Uterus (tissue), 2 donors: ENCODE data around the gene SCN7A.

Experiments used
- POLR2A ChIP-seq, 2 donors: fragments of 450-650 bp; IDR thresholded peaks; one replicate each; pipeline ENCODE4 v1.6.1; 2016; ENCODE audit warnings: antibody characterized with exemption in 2 of 2, mild to moderate bottlenecking in 1 of 2, moderate library complexity in 1 of 2
- TF ChIP-seq, protein P1 (sequence below), 4 experiments: fragments of 200-600 bp in 2 of 4; fragments of 450-650 bp in 2 of 4; sonication (generic) in 2 of 4; IDR thresholded peaks; one replicate each; pipeline ENCODE4 v1.5.1; 2016 to 2019; ENCODE audit warnings: antibody characterized with exemption in 4 of 4, mild to moderate bottlenecking in 2 of 4, moderate library complexity in 1 of 4

DNA sequence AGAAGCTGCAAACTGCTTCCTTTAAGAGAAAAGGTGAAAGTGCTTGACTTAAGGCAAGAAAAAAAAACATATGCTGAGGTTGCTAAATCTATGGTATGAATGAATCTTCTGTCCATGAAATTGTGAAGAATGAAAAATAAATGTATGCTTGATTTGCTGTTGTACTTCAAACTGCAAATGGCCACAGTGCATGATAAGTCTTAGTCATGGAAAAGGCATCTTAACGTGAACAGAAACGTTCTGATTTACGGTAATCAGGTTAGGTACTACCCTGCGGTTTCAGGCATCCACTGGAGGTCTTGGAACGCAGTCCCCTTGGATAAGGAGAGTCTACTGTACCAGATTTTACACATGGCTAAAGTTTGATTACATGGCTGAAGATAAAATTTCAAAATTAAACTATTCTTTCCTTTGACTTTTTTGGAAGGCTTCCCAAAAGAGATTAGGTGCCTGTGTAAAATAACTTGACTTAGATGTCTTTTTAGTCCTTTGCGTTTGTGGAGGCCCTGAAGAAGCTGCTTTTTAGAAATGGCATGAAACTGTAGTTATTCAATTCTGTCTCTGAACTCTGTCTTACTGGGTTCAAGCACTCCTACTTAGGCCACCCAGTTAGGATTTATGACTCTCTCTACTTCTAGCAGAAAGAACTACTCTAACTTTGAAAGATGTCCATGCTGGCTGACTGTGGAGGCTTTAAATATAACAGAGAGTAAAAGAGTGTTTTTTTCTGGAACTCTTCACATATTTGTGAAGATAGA lies 82.4 kb downstream of the SCN7A start:
- no peak for TF ChIP-seq POLR2A (IDR thresholded peaks at IDR 0.05)
- TF ChIP-seq, protein P1, sequence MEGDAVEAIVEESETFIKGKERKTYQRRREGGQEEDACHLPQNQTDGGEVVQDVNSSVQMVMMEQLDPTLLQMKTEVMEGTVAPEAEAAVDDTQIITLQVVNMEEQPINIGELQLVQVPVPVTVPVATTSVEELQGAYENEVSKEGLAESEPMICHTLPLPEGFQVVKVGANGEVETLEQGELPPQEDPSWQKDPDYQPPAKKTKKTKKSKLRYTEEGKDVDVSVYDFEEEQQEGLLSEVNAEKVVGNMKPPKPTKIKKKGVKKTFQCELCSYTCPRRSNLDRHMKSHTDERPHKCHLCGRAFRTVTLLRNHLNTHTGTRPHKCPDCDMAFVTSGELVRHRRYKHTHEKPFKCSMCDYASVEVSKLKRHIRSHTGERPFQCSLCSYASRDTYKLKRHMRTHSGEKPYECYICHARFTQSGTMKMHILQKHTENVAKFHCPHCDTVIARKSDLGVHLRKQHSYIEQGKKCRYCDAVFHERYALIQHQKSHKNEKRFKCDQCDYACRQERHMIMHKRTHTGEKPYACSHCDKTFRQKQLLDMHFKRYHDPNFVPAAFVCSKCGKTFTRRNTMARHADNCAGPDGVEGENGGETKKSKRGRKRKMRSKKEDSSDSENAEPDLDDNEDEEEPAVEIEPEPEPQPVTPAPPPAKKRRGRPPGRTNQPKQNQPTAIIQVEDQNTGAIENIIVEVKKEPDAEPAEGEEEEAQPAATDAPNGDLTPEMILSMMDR (IDR thresholded peaks at IDR 0.05), result no peak
